Spleen (tissue), 11 donors: ENCODE results near the gene GDPD5. TPM values are rescaled to one million over a fixed set of nuclear protein-coding genes. Genes with fewer than 3 reads are reported as not detected.
A peak's percentile ranks its signal among the peaks of the same experiment; 100 is the strongest.

Experiments
- DNase-seq: peaks from one replicate; pipeline ENCODE4 v3.0.0-alpha.2; 2020
- H3K27ac ChIP-seq, 8 donors: fragments of 200-600 bp; sonication (generic) in 7 of 8; 1 replicate in 4 of 8; 2 replicates in 4 of 8; pipeline versions ENCODE4 v1.5.0 to v1.8.0; 2016 to 2021; ENCODE audit warnings: inconsistent platforms in 4 of 8, mild to moderate bottlenecking in 4 of 8, moderate library complexity in 1 of 8
- H3K27me3 ChIP-seq, 7 donors: fragments of 200-600 bp; sonication (generic) in 6 of 7; replicated peaks in 1 of 7; 1 replicate in 4 of 7; 2 replicates in 3 of 7; pipeline versions ENCODE4 v1.5.0 to v1.8.0; 2016 to 2021; ENCODE audit warnings: inconsistent platforms in 3 of 7, mild to moderate bottlenecking in 1 of 7
- H3K36me3 ChIP-seq, 6 donors: fragments of 200-600 bp; sonication (generic) in 5 of 6; 1 replicate in 4 of 6; 2 replicates in 2 of 6; pipeline versions ENCODE4 v1.5.0 to v1.8.0; 2016 to 2021; ENCODE audit warnings: inconsistent platforms in 2 of 6
- H3K4me1 ChIP-seq, 6 donors: fragments of 200-600 bp; sonication (generic) in 5 of 6; 1 replicate in 3 of 6; 2 replicates in 3 of 6; pipeline versions ENCODE4 v1.5.0 to v1.8.0; 2016 to 2021; ENCODE audit warnings: inconsistent platforms in 3 of 6
- H3K4me3 ChIP-seq, 8 donors: fragments of 200-600 bp; sonication (generic) in 7 of 8; 1 replicate in 4 of 8; 2 replicates in 4 of 8; pipeline versions ENCODE4 v1.5.0 to v1.8.0; 2016 to 2021; ENCODE audit warnings: inconsistent platforms in 4 of 8, mild to moderate bottlenecking in 4 of 8, moderate library complexity in 2 of 8
- H3K9me3 ChIP-seq, 8 donors: fragments of 200-600 bp; sonication (generic) in 7 of 8; 1 replicate in 4 of 8; 2 replicates in 4 of 8; pipeline versions ENCODE4 v1.5.0 to v1.8.0; 2016 to 2021; ENCODE audit warnings: inconsistent platforms in 4 of 8
- POLR2A ChIP-seq, 3 donors: fragments of 450-650 bp; IDR thresholded peaks; one replicate each; pipeline ENCODE4 v1.5.1; 2017; ENCODE audit warnings: antibody characterized with exemption in 3 of 3, mild to moderate bottlenecking in 1 of 3
- POLR2AphosphoS5 ChIP-seq, 3 donors: sonication (generic); formaldehyde crosslinking; IDR thresholded peaks; one replicate each; pipeline ENCODE4 v1.5.1; 2017; ENCODE audit warnings: antibody characterized with exemption in 3 of 3
- WGBS, 5 donors: extraction: QIAGEN DNeasy Blood & Tissue Kit in 3 of 5; methylation state at CpG; one replicate each; pipeline versions ENCODE4 v1.1.5 to v1.1.7; 2013 to 2018; 5-methylcytosine and 5-hydroxymethylcytosine counted together
- intact Hi-C: fragments of 100-400 bp; cut with DNase I; formaldehyde crosslinking; loops from one replicate; pipeline ENCODE4 v1.15.0; 2023; ENCODE audit warnings: low total_unique reads
- polyA plus RNA-seq, 3 donors: library from polyadenylated mRNA; stranded (reverse); fragments of 200-250 nt; gene quantifications; one replicate each; pipeline ENCODE4 v1.2.1, GENCODE V29; 2013
- total RNA-seq, 7 donors: library from RNA; depleted of rRNA in 3 of 7; stranded (reverse); fragments of >200 nt in 3 of 7; fragmentation: NEBNext Ultra II Directional in 4 of 7; extraction: Animal tissue kit (Norgen Biotek cat#: 25700) in 4 of 7; gene quantifications; one replicate each; pipeline versions ENCODE4 v1.1.0 to v1.2.1, GENCODE V29; 2016 to 2021
- TF ChIP-seq, protein P1 (sequence below), 11 experiments: fragments of 200-600 bp in 7 of 11; fragments of 450-650 bp in 4 of 11; sonication (generic) in 4 of 11; IDR thresholded peaks in 8 of 11; conservative IDR thresholded peaks in 3 of 11; 1 replicate in 7 of 11; 2 replicates in 4 of 11; pipeline versions ENCODE4 v1.4.0 to v1.8.0; 2016 to 2021; ENCODE audit warnings: antibody characterized with exemption in 11 of 11, inconsistent platforms in 4 of 11, mild to moderate bottlenecking in 1 of 11
- donor health status: healthy with polysubstance abuse.
- donor health status: DM: no; HTN: no; CAD: no; lungs with moderate emphysema.
- donor health status: DM: no; HTN: no; CAD: no.
- donor health status: Bipolar disorder and iron deficiency.
- donor health status: healthy.
- donor health status: DM: no; HTN: no; CAD: no.
- donor health status: DM: yes; HTN: yes; CAD: no.

GDPD5 gene
- total and polyA plus RNA-seq, 10 donors = 44.6 to 273 (median 146) TPM

DNA sequence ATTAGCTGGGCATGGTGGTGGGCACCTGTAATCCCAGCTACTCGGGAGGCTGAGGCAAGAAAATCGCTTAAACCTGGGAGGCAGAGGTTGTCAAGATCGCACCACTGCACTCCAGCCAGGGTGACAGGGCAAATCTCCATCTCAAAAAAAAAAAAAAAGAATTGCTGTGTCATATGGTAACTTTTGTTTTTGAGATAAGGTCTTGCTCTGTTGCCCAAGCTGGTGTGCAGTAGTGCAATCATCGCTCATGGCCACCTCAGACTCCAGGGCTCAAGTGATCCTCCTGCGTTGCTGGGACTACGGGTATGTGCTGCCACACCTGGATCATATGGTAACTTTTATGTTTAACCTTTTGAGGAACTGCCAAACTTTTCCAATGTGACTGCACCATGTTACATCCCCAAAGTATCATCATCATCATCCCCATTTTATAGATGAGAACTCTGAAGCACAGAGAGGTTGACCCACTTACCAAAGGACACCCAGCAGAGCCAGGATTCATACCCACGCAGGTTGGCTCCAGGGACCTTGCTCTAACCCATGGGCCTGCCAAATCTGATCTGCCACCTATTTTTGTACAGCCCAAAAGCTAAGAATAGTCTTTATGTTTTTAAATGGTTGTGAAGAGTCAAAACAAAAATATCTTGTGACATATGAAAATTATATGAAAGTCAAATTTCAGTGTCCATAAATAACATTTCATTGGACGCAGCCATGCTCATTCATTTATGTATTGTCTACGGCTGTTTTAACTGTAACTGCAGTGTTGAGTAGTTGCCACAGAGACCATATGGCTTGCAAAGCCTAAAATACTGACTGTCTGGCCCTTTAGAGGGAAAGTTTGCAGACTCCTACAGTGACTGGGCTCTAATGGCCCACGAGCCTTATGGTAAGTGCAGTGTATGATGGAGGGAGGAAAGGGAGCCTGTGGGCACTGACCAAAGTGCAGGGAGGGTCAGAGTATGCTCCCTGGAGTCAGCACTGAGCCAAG, 45.3 kb downstream of the GDPD5 start:
- H3K27ac ChIP-seq = peak overlapping the region in 1 of 8 donors; percentile 51
- intact Hi-C loops = no loop called here
- no peaks in the 10 kb centered on the region for H3K9me3 ChIP-seq
- no peaks in the 10 kb centered on the region for H3K27me3 ChIP-seq
- TF ChIP-seq POLR2AphosphoS5 (IDR thresholded peaks at IDR 0.05) = no peak
- no peak for TF ChIP-seq POLR2A (IDR thresholded peaks at IDR 0.05)
- TF ChIP-seq, protein P1, sequence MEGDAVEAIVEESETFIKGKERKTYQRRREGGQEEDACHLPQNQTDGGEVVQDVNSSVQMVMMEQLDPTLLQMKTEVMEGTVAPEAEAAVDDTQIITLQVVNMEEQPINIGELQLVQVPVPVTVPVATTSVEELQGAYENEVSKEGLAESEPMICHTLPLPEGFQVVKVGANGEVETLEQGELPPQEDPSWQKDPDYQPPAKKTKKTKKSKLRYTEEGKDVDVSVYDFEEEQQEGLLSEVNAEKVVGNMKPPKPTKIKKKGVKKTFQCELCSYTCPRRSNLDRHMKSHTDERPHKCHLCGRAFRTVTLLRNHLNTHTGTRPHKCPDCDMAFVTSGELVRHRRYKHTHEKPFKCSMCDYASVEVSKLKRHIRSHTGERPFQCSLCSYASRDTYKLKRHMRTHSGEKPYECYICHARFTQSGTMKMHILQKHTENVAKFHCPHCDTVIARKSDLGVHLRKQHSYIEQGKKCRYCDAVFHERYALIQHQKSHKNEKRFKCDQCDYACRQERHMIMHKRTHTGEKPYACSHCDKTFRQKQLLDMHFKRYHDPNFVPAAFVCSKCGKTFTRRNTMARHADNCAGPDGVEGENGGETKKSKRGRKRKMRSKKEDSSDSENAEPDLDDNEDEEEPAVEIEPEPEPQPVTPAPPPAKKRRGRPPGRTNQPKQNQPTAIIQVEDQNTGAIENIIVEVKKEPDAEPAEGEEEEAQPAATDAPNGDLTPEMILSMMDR (IDR thresholded peaks at IDR 0.05 in 8 of 11, conservative IDR thresholded peaks at IDR 0.05 in 3 of 11) = no peak
- no peak for DNase-seq
- peaks cover 0 to 11% (median 0%) of the 10 kb centered on the region in 6 donors for H3K36me3 ChIP-seq
- H3K4me3 ChIP-seq = no peak overlapping the region
- WGBS, 5 donors = 66 to 88% (median 80%) methylated on average over 10 of the region's 10 CpGs
- peaks cover 6 to 46% (median 21%) of the 10 kb centered on the region in 6 donors for H3K4me1 ChIP-seq

DNA sequence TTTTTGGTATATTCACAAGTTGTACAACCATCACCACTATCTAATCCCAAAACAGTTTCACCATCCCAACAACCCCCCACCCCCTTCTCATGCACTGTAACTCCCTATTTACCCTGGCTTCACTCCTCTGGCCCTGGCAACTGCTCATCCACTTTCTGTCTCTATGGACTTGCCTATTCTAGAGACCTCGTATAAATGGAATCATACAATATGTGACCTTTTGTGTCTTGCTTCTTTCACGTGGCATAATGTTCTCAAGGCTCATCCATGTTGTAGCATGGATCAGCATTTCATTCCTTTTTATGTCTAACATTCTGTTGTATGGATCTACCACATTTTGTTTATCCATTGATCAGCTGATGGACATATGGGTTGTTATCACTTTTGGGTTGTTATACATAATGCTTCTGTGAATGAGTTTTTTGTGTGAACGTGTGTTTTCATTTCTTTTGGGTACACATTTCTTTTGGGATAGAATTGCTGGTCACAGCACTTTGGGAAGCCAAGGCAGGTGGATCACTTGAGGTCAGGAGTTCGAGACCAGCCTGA, 46.1 kb downstream of the GDPD5 start:
- Histone ChIP-seq H3K27me3 (no peaks in the 10 kb centered on the region), H3K9me3 (no peaks in the 10 kb centered on the region), H3K4me1 (peaks cover 11 to 54% (median 29%) of the 10 kb centered on the region in 6 donors), H3K4me3 (no peak overlapping the region), H3K36me3 (peaks cover 0 to 11% (median 0%) of the 10 kb centered on the region in 6 donors), H3K27ac (peak overlapping the region in 1 of 8 donors; percentile 16)
- intact Hi-C loops = no loop called here
- WGBS, 5 donors = 72 to 87% (median 81%) methylated on average over 4 of the region's 4 CpGs
- no peak for TF ChIP-seq POLR2AphosphoS5 (IDR thresholded peaks at IDR 0.05)
- TF ChIP-seq POLR2A (IDR thresholded peaks at IDR 0.05) = no peak
- TF ChIP-seq, protein P1 (IDR thresholded peaks at IDR 0.05 in 8 of 11, conservative IDR thresholded peaks at IDR 0.05 in 3 of 11) = no peak
- DNase-seq = no peak

DNA sequence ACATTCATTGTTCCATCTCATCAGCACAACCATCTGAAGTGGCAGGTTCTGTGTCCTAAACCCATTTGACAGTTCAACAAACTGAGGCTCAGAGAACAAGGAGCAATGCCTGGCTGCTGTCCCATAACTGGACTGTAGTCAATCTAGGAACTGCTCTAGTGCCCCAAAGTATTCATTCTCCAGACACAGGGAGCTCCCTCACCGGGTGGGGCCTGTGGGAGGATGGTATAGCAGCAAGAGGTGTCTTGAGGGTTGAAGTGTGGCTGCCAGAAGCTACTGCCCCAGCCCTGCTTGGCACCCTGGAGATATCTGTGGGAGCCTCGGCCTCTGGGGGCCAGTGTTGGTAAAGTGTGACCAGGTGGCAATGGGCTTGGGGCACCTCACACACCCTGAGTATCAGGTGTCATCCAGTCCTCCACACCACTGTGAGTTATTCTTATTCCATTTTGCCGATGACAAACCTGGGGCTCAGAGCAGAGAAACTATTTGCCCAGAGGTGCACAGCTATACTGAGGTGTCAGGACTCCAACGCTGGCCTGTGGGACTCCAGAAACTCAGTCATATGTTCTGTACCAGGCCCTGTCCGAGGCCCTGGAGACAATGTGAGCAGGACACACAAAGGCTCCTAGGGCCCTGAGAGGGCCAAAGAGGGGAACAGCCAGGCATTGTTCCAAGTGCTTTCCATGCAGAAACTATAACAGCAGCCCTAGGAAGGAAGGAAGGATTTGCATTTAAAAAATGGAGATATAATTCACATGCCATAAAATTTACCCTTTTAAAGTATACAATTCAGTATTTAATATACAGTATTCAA, 46.8 kb downstream of the GDPD5 start:
- Histone ChIP-seq H3K9me3 (no peaks in the 10 kb centered on the region), H3K4me1 (peaks cover 11 to 61% (median 36%) of the 10 kb centered on the region in 6 donors), H3K27me3 (no peaks in the 10 kb centered on the region), H3K4me3 (no peak overlapping the region), H3K27ac (peak overlapping the region in 2 of 8 donors; percentile 9 to 24), H3K36me3 (peaks cover 0 to 11% (median 0%) of the 10 kb centered on the region in 6 donors)
- intact Hi-C loops = no loop called here
- TF ChIP-seq, protein P1 (IDR thresholded peaks at IDR 0.05 in 8 of 11, conservative IDR thresholded peaks at IDR 0.05 in 3 of 11) = no peak
- no peak for TF ChIP-seq POLR2AphosphoS5 (IDR thresholded peaks at IDR 0.05)
- no peak for TF ChIP-seq POLR2A (IDR thresholded peaks at IDR 0.05)
- no peak for DNase-seq
- WGBS, 5 donors = 70 to 83% (median 74%) methylated on average over 4 to 5 of the region's 5 CpGs
